ENCODE data around the gene MADCAM1.

MADCAM1 gene

GRCh38 chr19:548886-549830 lies 52.9 kb downstream of the MADCAM1 start:
- no peak for DNase-seq (ENCODE audit: low read depth in 2 of 2)
- no peak overlapping the region for H3K4me3 ChIP-seq (replicated peaks in 1 of 2; ENCODE audit: low read depth in 2 of 2, low read length in 2 of 2)
- TF ChIP-seq CTCF (IDR thresholded peaks at IDR 0.05; ENCODE audit: low read depth, low read length) = no peak

- no peak for TF ChIP-seq CTCF (IDR thresholded peaks at IDR 0.05; ENCODE audit: low read depth, low read length)
- no peak for DNase-seq (ENCODE audit: low read depth in 2 of 2)
- H3K4me3 ChIP-seq (replicated peaks in 1 of 2; ENCODE audit: low read depth in 2 of 2, low read length in 2 of 2) = no peak overlapping the region
These were observed 58.5 kb downstream of the MADCAM1 start for GRCh38 chr19:554817-555216.

Measured in cardiac fibroblast (primary cell).